ENCODE data around the gene PIGS.

The PIGS gene

DNA sequence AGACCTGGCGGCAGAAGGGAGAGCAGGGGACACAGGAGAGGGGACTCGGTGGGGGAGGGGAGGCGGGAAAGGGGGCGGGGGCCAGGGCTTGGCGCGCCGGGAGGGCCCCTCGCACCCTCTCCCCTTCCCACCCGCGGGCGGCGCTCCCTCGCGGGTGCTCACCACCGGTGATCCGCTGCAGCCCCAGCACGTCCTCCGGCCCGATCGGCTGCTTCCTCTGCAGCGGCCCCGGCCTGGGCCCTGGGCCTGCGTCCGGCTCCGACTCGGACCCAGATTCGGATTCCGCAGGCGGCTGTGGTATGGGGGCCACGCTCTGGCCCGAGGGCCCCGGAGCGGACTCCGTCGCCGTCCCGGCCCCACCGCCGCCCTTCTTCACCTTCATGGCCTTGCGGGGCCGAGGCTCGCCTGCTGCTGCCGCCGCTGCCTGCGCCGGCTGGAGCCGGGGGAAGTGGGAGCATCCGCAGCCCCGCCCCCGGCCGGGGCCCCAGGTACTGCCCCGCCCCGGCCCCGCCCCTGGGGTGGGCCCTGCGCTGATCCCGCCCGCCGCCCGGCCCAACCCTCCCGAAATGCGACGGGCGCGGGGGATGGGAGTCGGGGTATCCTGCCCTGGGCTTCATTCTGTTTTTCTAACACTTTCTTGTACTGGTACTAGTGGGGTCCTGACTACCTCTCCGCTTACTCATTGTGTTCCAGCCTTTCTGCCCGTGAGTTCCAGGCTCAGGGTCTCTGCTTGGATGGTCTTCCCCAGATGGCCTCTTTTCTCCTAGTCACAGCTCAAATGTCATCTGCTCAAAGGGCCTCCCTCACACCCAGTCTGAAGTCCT lies 18.9 kb downstream of the PIGS start, which contains the start of gene UNC119:
Gene UNC119, minus strand, starts transcription at position 449 of the 824 bp plus-strand sequence. Its CDS starts 67 bp downstream, at position 382.
- 1% methylated on average over 32 of the region's 67 CpGs for WGBS (ENCODE audit: insufficient coverage)
- POLR2A ChIA-PET, result no interaction called here
- Histone ChIP-seq H3K27me3 (replicated peaks in 2 of 5; ENCODE audit: control insufficient read depth in 4 of 5, insufficient read depth in 5 of 5, low read length in 4 of 5) (no peaks in the 10 kb centered on the region), H3K36me3 (ENCODE audit: control insufficient read depth in 4 of 4, insufficient read depth in 4 of 4, low read length in 3 of 4) (peaks cover 6 to 40% (median 37%) of the 10 kb centered on the region in 4 experiments), H3K27ac (ENCODE audit: insufficient read depth in 1 of 2, low read depth in 1 of 2, low read length in 2 of 2, poor library complexity in 1 of 2, severe bottlenecking in 2 of 2) (no peak within 1 kb of the TSS), H3K4me3 (ENCODE audit: control insufficient read depth in 1 of 7, extremely low read depth in 1 of 7, insufficient read depth in 4 of 7, low read depth in 2 of 7, low read length in 6 of 7) (peak within 1 kb of the TSS; percentile 38 to 77 (median 71)), H3K9me3 (ENCODE audit: control extremely low read depth in 1 of 5, control insufficient read depth in 4 of 5, insufficient read depth in 2 of 5, low read depth in 1 of 5, low read length in 4 of 5) (no peaks in the 10 kb centered on the region), H3K4me1 (ENCODE audit: control extremely low read depth in 1 of 4, control insufficient read depth in 4 of 4, insufficient read depth in 4 of 4, low read length in 3 of 4) (peaks cover 2 to 34% (median 23%) of the 10 kb centered on the region in 4 experiments)
- CTCF ChIA-PET, result interaction anchor here (0.8 to 1.6 kb wide), 4 partner anchors 18 to 67 kb away, joined by 3 to 5 read pairs (median 4); no protein-coding TSS in a partner anchor
- DNase-seq, result peak; percentile 59 to 67 (median 66)

DNA sequence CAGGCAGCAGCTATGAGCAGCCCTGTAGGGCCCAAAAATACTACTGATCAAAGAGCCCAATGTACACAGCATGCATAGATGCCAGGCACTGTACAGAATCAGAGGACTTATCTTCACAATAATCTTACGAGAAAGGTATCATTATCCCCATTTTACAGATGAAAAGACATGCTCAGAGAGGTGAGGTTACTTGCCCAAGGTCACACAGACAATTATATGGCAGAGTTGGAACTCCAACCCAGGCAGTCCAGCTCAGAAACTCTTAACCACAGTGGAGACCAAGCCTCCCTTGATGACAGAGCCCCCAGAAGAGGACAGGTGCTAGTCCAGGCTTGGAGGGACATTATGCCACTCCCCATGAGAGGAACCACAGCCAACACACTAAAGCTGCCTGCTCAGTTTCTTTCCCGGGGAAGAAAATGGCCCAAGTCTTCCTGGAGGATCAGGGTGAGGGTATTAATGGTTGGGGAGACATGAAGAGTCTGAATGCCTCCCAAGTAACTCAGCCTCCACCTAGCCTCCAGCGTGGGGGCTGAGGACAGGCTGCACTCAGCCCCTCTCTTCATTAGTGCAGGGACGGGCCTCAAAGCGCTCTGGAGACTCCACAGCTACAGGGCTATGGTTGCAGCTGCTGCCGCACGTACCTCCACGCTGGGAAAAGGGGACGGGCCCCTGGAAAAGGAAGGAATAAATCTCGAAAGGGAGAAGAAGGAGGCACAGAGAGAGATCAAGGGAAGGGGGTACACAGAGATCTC lies 19.7 kb downstream of the PIGS start:
- Histone ChIP-seq H3K27me3 (replicated peaks in 2 of 5; ENCODE audit: control insufficient read depth in 4 of 5, insufficient read depth in 5 of 5, low read length in 4 of 5) (no peaks in the 10 kb centered on the region), H3K4me3 (ENCODE audit: control insufficient read depth in 1 of 7, extremely low read depth in 1 of 7, insufficient read depth in 4 of 7, low read depth in 2 of 7, low read length in 6 of 7) (peak overlapping the region in 6 of 7 experiments; percentile 23 to 77 (median 72)), H3K9me3 (ENCODE audit: control extremely low read depth in 1 of 5, control insufficient read depth in 4 of 5, insufficient read depth in 2 of 5, low read depth in 1 of 5, low read length in 4 of 5) (no peaks in the 10 kb centered on the region), H3K4me1 (ENCODE audit: control extremely low read depth in 1 of 4, control insufficient read depth in 4 of 4, insufficient read depth in 4 of 4, low read length in 3 of 4) (peaks cover 2 to 34% (median 26%) of the 10 kb centered on the region in 4 experiments), H3K36me3 (ENCODE audit: control insufficient read depth in 4 of 4, insufficient read depth in 4 of 4, low read length in 3 of 4) (peaks cover under 1 to 40% (median 30%) of the 10 kb centered on the region in 4 experiments), H3K27ac (ENCODE audit: insufficient read depth in 1 of 2, low read depth in 1 of 2, low read length in 2 of 2, poor library complexity in 1 of 2, severe bottlenecking in 2 of 2) (no peak overlapping the region)
- no peak for DNase-seq
- POLR2A ChIA-PET, result no interaction called here
- CTCF ChIA-PET, result interaction anchor here (1.1 to 1.7 kb wide), 4 partner anchors 11 to 61 kb away, joined by 3 to 8 read pairs (median 4); no protein-coding TSS in a partner anchor
- 88% methylated on average over 1 of the region's 10 CpGs for WGBS (ENCODE audit: insufficient coverage)

- no peaks in the 10 kb centered on the region for H3K9me3 ChIP-seq (ENCODE audit: control extremely low read depth in 1 of 5, control insufficient read depth in 4 of 5, insufficient read depth in 2 of 5, low read depth in 1 of 5, low read length in 4 of 5)
- POLR2A ChIA-PET, result no interaction called here
- no peak overlapping the region for H3K4me3 ChIP-seq (ENCODE audit: control insufficient read depth in 1 of 7, extremely low read depth in 1 of 7, insufficient read depth in 4 of 7, low read depth in 2 of 7, low read length in 6 of 7)
- DNase-seq, result no peak
- H3K4me1 ChIP-seq (ENCODE audit: control extremely low read depth in 1 of 4, control insufficient read depth in 4 of 4, insufficient read depth in 4 of 4, low read length in 3 of 4), result peaks cover 2 to 34% (median 26%) of the 10 kb centered on the region in 4 experiments
- peaks cover 0 to 36% (median 23%) of the 10 kb centered on the region in 4 experiments for H3K36me3 ChIP-seq (ENCODE audit: control insufficient read depth in 4 of 4, insufficient read depth in 4 of 4, low read length in 3 of 4)
- WGBS (ENCODE audit: insufficient coverage), result no CpG with 5 or more reads among the region's 1 CpG
- no peaks in the 10 kb centered on the region for H3K27me3 ChIP-seq (replicated peaks in 2 of 5; ENCODE audit: control insufficient read depth in 4 of 5, insufficient read depth in 5 of 5, low read length in 4 of 5)
- H3K27ac ChIP-seq (ENCODE audit: insufficient read depth in 1 of 2, low read depth in 1 of 2, low read length in 2 of 2, poor library complexity in 1 of 2, severe bottlenecking in 2 of 2), result no peak overlapping the region
- CTCF ChIA-PET, result interaction anchor here (1.0 to 1.7 kb wide), 5 partner anchors 10 to 62 kb away, joined by 3 to 8 read pairs (median 4); no protein-coding TSS in a partner anchor
These were observed 20.5 kb downstream of the PIGS start for GRCh38 chr17:28550858-28551257.

GRCh38 chr17:28549236-28550132 lies 21.8 kb downstream of the PIGS start:
- ChIA-PET POLR2A (no interaction called here), CTCF (interaction anchor here (0.7 to 4.4 kb wide), 10 partner anchors 8 to 83 kb away, joined by 3 to 32 read pairs (median 4); partner anchors contain the start of gene PIGS)
- peaks cover 2 to 34% (median 26%) of the 10 kb centered on the region in 4 experiments for H3K4me1 ChIP-seq (ENCODE audit: control extremely low read depth in 1 of 4, control insufficient read depth in 4 of 4, insufficient read depth in 4 of 4, low read length in 3 of 4)
- H3K36me3 ChIP-seq (ENCODE audit: control insufficient read depth in 4 of 4, insufficient read depth in 4 of 4, low read length in 3 of 4), result peaks cover 0 to 26% (median 13%) of the 10 kb centered on the region in 4 experiments
- H3K9me3 ChIP-seq (ENCODE audit: control extremely low read depth in 1 of 5, control insufficient read depth in 4 of 5, insufficient read depth in 2 of 5, low read depth in 1 of 5, low read length in 4 of 5), result no peaks in the 10 kb centered on the region
- H3K27me3 ChIP-seq (replicated peaks in 2 of 5; ENCODE audit: control insufficient read depth in 4 of 5, insufficient read depth in 5 of 5, low read length in 4 of 5), result no peaks in the 10 kb centered on the region
- 58% methylated on average over 2 of the region's 3 CpGs for WGBS (ENCODE audit: insufficient coverage)
- H3K4me3 ChIP-seq (ENCODE audit: control insufficient read depth in 1 of 7, extremely low read depth in 1 of 7, insufficient read depth in 4 of 7, low read depth in 2 of 7, low read length in 6 of 7), result no peak overlapping the region
- DNase-seq, result peak in 2 of 3 donors; percentile 57 to 59
- H3K27ac ChIP-seq (ENCODE audit: insufficient read depth in 1 of 2, low read depth in 1 of 2, low read length in 2 of 2, poor library complexity in 1 of 2, severe bottlenecking in 2 of 2), result no peak overlapping the region

DNA sequence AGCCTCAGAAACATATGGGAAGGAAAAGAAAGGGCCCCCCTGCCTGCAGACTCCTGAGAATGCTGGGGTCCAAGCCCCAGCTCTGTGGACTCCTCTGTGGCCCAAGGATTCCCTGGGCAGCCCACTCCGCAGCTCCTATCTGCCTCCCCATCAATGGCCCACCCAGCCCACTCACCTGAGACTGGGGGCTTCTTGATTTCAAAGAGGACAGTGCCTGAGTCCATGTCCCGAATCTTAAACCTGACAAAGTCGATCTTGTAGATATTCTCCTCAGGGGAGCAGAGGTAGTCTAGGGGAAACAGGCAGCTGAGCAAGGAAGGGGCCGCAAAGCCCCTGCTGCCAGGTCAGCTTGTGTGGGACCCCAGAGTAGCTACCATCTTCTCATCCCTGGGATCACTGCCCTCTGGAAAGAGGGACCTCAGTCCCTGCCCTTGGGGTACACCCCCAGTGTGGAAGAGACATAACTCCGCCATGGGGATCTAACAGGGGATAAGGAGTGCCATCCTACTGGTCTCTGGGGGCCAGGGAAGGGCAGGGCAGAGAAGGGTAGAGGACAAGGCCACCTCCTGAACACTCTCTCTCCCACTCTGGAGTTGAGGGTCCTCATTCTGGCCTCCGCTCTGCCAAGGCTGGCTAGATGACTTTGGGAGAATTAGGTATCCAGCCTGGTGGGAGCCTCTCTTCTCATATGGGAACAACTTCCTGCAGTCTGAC lies 22.8 kb downstream of the PIGS start:
- H3K4me1 ChIP-seq (ENCODE audit: control extremely low read depth in 1 of 4, control insufficient read depth in 4 of 4, insufficient read depth in 4 of 4, low read length in 3 of 4), result peaks cover 2 to 34% (median 26%) of the 10 kb centered on the region in 4 experiments
- no peak for DNase-seq
- no peaks in the 10 kb centered on the region for H3K9me3 ChIP-seq (ENCODE audit: control extremely low read depth in 1 of 5, control insufficient read depth in 4 of 5, insufficient read depth in 2 of 5, low read depth in 1 of 5, low read length in 4 of 5)
- H3K36me3 ChIP-seq (ENCODE audit: control insufficient read depth in 4 of 4, insufficient read depth in 4 of 4, low read length in 3 of 4), result peaks cover 0 to 16% (median 5%) of the 10 kb centered on the region in 4 experiments
- ChIA-PET CTCF (interaction anchor here (0.7 to 4.4 kb wide), 13 partner anchors 7 to 82 kb away, joined by 3 to 32 read pairs (median 4); partner anchors contain the start of gene PIGS), POLR2A (no interaction called here)
- H3K27ac ChIP-seq (ENCODE audit: insufficient read depth in 1 of 2, low read depth in 1 of 2, low read length in 2 of 2, poor library complexity in 1 of 2, severe bottlenecking in 2 of 2), result no peak overlapping the region
- WGBS (ENCODE audit: insufficient coverage), result 98% methylated on average over 5 of the region's 6 CpGs
- H3K27me3 ChIP-seq (replicated peaks in 2 of 5; ENCODE audit: control insufficient read depth in 4 of 5, insufficient read depth in 5 of 5, low read length in 4 of 5), result no peaks in the 10 kb centered on the region
- no peak overlapping the region for H3K4me3 ChIP-seq (ENCODE audit: control insufficient read depth in 1 of 7, extremely low read depth in 1 of 7, insufficient read depth in 4 of 7, low read depth in 2 of 7, low read length in 6 of 7)

Data from common myeloid progenitor, CD34-positive (primary cell).